ENCODE data around the gene SKA1. TPM values are rescaled to one million over a fixed set of nuclear protein-coding genes. Genes with fewer than 3 reads are reported as not detected.
A peak's percentile ranks its signal among the peaks of the same experiment; 100 is the strongest.
"Not testable (repeated sequence)": the region's sequence is repeated elsewhere in the genome, so short reads cannot be mapped to it uniquely, and the experiment has no call there.

Gene SKA1
- total RNA-seq, 1 donor from 2014 or later = 3.7 TPM

- Mint-ChIP-seq H3K4me3 (ENCODE audit: unreplicated experiment) (no peak overlapping the region), H3K36me3 (ENCODE audit: low read depth) (no peaks in the 10 kb centered on the region), H3K27ac (ENCODE audit: unreplicated experiment) (no peak overlapping the region), H3K4me1 (ENCODE audit: low read depth) (no peaks in the 10 kb centered on the region), H3K27me3 (ENCODE audit: low read depth) (peaks cover 19% of the 10 kb centered on the region), H3K9me3 (ENCODE audit: low read depth) (peaks cover 7% of the 10 kb centered on the region)
- TF ChIP-seq, protein P1, sequence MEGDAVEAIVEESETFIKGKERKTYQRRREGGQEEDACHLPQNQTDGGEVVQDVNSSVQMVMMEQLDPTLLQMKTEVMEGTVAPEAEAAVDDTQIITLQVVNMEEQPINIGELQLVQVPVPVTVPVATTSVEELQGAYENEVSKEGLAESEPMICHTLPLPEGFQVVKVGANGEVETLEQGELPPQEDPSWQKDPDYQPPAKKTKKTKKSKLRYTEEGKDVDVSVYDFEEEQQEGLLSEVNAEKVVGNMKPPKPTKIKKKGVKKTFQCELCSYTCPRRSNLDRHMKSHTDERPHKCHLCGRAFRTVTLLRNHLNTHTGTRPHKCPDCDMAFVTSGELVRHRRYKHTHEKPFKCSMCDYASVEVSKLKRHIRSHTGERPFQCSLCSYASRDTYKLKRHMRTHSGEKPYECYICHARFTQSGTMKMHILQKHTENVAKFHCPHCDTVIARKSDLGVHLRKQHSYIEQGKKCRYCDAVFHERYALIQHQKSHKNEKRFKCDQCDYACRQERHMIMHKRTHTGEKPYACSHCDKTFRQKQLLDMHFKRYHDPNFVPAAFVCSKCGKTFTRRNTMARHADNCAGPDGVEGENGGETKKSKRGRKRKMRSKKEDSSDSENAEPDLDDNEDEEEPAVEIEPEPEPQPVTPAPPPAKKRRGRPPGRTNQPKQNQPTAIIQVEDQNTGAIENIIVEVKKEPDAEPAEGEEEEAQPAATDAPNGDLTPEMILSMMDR (IDR thresholded peaks at IDR 0.05) = peak; percentile 87
- DNase-seq (ENCODE audit: low spot score) = no peak
Measured at GRCh38 chr18:50429207-50429948, 54.5 kb downstream of the SKA1 start.

GRCh38 chr18:50432915-50433314 lies 58.1 kb downstream of the SKA1 start:
- H3K4me1 Mint-ChIP-seq (ENCODE audit: low read depth) = no peaks in the 10 kb centered on the region
- H3K36me3 Mint-ChIP-seq (ENCODE audit: low read depth) = no peaks in the 10 kb centered on the region
- TF ChIP-seq, protein P1 (IDR thresholded peaks at IDR 0.05) = no peak
- no peak for DNase-seq (ENCODE audit: low spot score)
- peaks cover 22% of the 10 kb centered on the region for H3K27me3 Mint-ChIP-seq (ENCODE audit: low read depth)
- no peak overlapping the region for H3K4me3 Mint-ChIP-seq (ENCODE audit: unreplicated experiment)
- no peaks in the 10 kb centered on the region for H3K9me3 Mint-ChIP-seq (ENCODE audit: low read depth)
- H3K27ac Mint-ChIP-seq (ENCODE audit: unreplicated experiment) = no peak overlapping the region

DNA sequence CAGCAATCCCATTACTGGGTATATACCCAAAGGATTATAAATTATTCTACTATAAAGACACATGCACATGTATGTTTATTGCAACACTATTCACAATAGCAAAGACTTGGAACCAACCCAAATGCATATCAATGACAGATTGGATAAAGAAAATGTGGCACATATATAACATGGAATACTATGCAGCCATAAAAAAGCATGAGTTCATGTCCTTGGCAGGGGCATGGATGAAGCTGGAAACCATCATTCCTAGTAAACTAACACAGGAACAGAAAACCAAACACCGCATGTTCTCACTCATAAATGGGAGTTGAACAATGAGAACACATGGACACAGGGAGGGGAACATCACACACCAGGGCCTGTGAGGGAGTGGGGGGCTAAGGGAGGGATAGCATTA lies 61.9 kb downstream of the SKA1 start:
- H3K36me3 Mint-ChIP-seq (ENCODE audit: low read depth); H3K4me3 Mint-ChIP-seq (ENCODE audit: unreplicated experiment); H3K27ac Mint-ChIP-seq (ENCODE audit: unreplicated experiment); DNase-seq (ENCODE audit: low spot score); H3K4me1 Mint-ChIP-seq (ENCODE audit: low read depth); H3K9me3 Mint-ChIP-seq (ENCODE audit: low read depth): not testable (repeated sequence)
- H3K27me3 Mint-ChIP-seq (ENCODE audit: low read depth) = peaks cover 10% of the 10 kb centered on the region

DNA sequence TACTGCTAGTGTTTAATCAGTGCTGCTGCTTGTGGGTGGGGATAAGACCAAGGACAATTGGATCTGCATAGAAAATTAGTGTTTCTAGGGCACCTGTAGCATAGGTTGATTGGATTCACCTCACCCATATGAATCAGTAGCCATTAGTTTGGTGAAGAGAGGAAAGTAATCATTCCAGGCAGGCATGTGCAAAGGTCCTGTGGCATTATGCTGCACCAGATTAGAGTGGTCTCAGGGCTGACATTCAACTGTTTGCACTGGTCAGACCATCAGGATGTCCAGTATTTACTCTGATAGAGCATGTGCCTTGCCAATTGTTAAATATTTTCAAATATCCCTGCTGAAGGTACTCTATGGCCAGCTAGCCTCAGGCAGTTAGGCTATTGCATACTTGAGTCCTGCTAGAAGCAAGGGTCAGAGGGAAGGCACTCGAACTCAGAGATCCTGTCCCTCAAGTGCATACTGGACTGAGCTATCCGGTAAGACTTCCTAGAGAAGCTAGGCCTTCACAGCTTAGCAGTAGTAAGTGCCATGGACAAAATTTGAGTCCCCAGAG lies 64.7 kb downstream of the SKA1 start:
- Mint-ChIP-seq H3K4me1 (ENCODE audit: low read depth) (no peaks in the 10 kb centered on the region), H3K9me3 (ENCODE audit: low read depth) (peaks cover 3% of the 10 kb centered on the region), H3K27me3 (ENCODE audit: low read depth) (peaks cover 8% of the 10 kb centered on the region), H3K36me3 (ENCODE audit: low read depth) (no peaks in the 10 kb centered on the region), H3K4me3 (ENCODE audit: unreplicated experiment) (no peak overlapping the region), H3K27ac (ENCODE audit: unreplicated experiment) (no peak overlapping the region)
- DNase-seq (ENCODE audit: low spot score) = no peak
- TF ChIP-seq, protein P1 (IDR thresholded peaks at IDR 0.05) = no peak

GRCh38 chr18:50441016-50441415 lies 66.2 kb downstream of the SKA1 start:
- no peak for DNase-seq (ENCODE audit: low spot score)
- Mint-ChIP-seq H3K27ac (ENCODE audit: unreplicated experiment) (no peak overlapping the region), H3K9me3 (ENCODE audit: low read depth) (peaks cover 10% of the 10 kb centered on the region), H3K36me3 (ENCODE audit: low read depth) (peaks cover 2% of the 10 kb centered on the region), H3K4me3 (ENCODE audit: unreplicated experiment) (no peak overlapping the region), H3K4me1 (ENCODE audit: low read depth) (no peaks in the 10 kb centered on the region), H3K27me3 (ENCODE audit: low read depth) (peaks cover 4% of the 10 kb centered on the region)
- TF ChIP-seq, protein P1 (IDR thresholded peaks at IDR 0.05) = no peak

DNA sequence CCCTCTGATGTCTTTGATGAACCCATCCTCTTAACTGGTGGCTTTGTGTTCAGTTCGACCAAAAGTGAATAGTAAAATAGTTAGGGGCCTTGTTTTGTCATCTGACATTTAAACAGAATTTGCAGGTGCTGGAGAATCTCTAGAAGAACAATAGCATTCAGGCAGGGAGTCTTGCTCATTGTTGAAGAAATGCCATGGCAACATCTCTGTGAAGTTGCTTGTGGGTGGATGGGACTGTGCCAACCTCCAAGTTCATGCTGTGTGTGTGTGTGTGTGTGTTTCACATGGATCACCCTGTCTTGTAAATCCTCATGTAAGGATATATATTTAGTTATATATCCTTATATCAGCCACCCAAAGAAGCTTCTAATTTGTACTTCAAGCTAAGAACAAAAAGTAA lies 66.7 kb downstream of the SKA1 start:
- TF ChIP-seq, protein P1 (IDR thresholded peaks at IDR 0.05) = no peak
- peaks cover 10% of the 10 kb centered on the region for H3K9me3 Mint-ChIP-seq (ENCODE audit: low read depth)
- peaks cover 2% of the 10 kb centered on the region for H3K36me3 Mint-ChIP-seq (ENCODE audit: low read depth)
- no peak for DNase-seq (ENCODE audit: low spot score)
- no peaks in the 10 kb centered on the region for H3K4me1 Mint-ChIP-seq (ENCODE audit: low read depth)
- peaks cover 4% of the 10 kb centered on the region for H3K27me3 Mint-ChIP-seq (ENCODE audit: low read depth)
- no peak overlapping the region for H3K27ac Mint-ChIP-seq (ENCODE audit: unreplicated experiment)
- H3K4me3 Mint-ChIP-seq (ENCODE audit: unreplicated experiment) = no peak overlapping the region
